DMS153 treated with DMSO at 0.1 percent for 48 hours (cell line): Measurements from ENCODE around the gene KCTD1.
"Not testable (repeated sequence)": the region's sequence is repeated elsewhere in the genome, so short reads cannot be mapped to it uniquely, and the experiment has no call there.

ENCODE experiments used
- DNase-seq: peaks from one replicate; lab custom pipeline; 2025; ENCODE audit not compliant: unreplicated experiment; lab: John Stamatoyannopoulos, UW

The KCTD1 gene

DNA sequence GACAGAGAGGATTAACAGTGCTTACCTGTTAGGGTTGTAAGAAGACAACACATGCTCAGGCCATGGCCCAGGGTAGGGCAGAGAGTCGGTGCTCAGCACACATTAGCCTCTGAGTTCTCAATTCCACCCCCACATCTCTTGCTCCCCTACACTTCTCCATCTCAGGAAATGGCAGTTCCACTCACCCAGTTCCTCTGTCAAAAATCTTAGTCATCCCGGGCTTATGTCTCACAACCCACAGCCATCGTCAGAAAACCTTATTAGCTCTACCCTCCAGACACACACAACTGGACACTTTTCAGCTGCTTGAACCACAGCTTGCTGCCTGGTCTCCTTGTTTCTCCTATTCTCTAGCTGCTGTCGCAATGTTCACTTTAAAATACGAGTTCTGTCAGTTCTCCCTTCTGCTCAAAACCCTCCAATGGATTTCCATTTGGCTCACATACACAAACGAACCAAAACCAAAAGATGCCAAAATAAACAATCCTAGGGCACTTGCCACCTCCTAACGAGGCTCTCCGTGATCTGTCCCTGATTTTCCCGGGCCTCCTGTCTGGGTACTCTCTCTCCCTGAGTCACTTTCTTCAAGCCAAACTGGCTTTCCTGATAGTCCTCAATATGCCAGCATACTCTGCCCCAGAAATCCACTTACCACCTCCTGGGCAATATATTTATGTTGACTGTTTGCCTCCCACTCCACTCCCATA lies 89.7 kb downstream of the KCTD1 start:
- no peak for DNase-seq

- DNase-seq, result no peak
These were observed 90.6 kb downstream of the KCTD1 start for GRCh38 chr18:26457611-26458353.

- no peak for DNase-seq
These were observed 91.2 kb downstream of the KCTD1 start for GRCh38 chr18:26457195-26457594.

- DNase-seq, result no peak
These were observed 92.3 kb downstream of the KCTD1 start for GRCh38 chr18:26456070-26456491.

- DNase-seq, result no peak
These were observed 92.7 kb downstream of the KCTD1 start for GRCh38 chr18:26455639-26456038.

DNA sequence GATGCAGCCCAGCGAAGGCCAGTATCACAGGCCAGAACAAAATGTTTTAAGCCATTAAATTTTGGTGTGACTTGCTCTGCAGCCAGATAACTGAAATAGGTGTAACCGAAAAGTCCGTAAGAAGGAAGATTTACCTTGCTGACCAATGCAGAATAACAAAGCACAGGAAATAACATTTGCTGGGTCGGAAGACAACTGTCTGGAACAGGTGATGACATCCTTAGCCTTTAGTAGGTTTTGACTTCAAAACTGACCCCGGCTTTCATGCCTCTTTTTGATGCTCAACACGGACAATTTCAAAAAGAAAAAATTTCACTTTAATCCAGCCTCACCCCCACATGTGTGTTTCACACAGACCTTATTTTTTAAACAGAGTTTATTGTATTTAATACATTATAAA lies 93.7 kb downstream of the KCTD1 start:
- DNase-seq, result no peak

- DNase-seq, result no peak
These were observed 94.2 kb downstream of the KCTD1 start for GRCh38 chr18:26454192-26454591.

DNA sequence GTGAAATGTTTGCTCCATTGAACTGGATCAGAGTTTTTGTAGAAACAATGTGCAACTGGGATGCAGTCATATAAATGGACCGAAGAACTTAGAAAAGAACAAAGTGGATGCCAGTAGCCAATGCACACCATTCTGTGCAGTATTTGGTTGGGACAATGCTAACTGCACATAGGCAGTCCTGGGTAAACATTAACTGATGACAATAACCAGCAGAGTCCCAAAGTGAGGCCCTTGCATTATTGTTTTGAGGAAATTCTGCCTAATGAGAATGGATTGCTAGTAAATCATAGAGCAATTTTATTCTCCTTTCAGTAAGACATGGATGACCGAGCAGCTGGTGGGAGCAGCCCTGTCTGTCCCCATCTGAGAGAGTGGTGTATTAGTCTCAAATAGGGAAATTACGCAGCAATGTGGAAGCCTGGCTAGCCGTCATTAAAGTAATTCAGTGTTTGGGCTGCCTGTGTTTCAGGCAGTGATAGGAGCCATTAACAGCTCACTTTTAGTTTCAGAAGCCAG lies 94.9 kb downstream of the KCTD1 start:
- DNase-seq, result no peak

DNA sequence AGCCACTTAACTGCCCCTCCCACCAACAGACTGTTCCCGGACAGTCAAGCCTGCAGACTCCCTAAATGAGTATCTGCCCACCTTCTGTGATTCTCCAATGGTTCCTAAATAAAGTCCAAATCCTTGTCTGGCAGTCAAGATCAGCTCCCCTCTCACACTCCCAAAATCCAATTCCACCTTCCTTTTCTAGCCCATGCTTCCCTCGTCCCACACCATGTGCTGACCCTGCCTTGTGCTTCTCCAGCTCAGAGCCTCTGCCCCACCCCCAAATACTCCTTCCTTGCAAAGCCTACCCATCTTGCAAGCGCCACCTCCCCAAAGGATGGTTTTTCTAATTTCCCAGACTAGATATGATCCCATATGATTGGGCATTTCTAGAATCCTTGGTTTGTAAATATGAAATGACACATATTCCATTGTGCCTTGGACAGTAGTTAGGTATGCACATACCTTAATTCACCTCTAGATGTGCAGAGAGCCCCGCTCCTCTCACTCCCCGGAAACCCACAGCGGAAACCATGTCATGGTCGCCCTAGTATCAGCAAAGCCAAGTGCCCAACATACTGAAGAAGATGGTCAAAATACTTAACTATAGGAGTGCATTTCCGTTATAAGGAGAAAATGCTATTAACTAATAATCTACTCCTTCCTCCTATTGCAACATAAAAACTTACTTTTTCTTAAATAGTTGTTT lies 97.2 kb downstream of the KCTD1 start:
- DNase-seq, result no peak

DNA sequence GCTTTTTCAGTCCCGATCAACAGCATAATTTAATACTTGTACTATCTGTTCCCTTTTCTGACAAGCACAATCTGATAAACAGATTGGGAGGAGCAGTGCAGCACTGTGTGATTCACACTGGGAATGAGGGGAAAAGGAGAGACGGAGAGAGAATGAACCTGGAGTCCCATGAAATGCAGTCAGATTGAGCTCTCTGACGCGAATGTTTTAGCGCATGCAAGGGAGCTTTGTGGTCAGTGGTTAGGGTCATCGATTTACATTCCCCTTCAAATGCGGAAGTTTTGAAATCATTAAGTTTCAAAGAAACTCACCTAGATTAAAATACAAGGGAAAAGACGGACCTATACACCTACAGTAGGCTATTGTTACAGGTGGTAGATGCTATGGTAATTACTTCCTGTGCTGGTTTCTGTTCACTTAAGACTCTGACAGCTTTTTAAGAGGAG lies 99.6 kb downstream of the KCTD1 start:
- no peak for DNase-seq

- DNase-seq, result no peak
These were observed 104.5 kb downstream of the KCTD1 start for GRCh38 chr18:26443853-26444252.

GRCh38 chr18:26442126-26442525 lies 106.2 kb downstream of the KCTD1 start:
- DNase-seq, result no peak

DNA sequence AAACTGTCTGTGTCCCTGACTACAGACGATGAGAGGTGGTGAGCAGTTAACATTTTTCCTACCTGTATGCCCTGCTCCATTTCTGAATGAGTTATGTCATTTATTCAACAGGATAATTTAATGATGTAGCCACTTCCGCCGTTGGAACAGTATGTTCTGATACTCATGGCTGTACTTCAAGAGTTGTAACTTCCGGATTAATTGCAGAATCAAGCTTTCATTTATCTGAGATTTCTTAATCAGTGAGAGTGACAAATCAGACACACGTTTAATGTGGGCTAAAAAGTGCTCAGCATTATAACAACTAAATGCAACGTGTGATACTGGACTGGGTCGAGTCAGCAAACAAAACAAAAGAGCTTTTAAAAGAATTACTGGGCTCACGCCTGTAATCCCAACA lies 107.7 kb downstream of the KCTD1 start:
- DNase-seq, result no peak

DNA sequence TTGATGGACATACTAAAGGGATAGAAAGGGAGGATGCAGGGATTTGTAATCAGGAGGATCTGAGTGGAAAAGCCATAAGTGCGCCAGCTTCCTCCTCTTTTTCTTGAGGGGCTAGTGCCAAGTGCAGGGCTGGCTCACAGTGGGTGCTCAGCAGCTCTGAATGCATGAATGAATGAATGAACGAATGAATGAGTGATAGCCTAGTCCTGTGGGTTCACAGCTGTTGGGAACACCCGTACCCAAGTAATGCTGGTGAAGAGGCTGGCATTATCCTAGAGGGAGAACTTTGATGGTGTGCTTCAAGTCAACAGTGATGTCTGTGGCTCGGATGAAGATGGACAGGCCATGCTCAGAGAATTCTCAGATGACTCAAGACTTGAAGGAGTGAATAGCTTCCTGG lies 108.8 kb downstream of the KCTD1 start:
- DNase-seq, result no peak

DNA sequence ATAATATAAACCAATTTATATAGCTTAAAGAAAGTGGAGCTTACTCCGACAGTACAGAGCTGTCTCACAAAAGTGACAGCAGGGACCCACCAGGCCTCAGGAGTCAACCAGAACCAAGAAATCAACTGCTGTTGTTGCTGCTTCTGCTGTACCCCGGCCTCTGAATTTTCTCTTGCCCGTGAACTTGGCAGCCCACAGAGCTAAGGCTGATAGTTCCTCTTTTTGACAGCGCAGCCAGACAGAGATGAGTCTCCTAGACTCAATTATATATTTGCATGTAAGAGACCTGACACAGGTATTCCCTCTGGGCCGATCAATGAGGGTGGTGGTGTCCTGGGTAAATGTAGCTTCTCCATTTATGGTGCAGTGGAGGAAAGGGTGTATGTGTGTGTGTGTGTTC lies 109.4 kb downstream of the KCTD1 start:
- no peak for DNase-seq

DNA sequence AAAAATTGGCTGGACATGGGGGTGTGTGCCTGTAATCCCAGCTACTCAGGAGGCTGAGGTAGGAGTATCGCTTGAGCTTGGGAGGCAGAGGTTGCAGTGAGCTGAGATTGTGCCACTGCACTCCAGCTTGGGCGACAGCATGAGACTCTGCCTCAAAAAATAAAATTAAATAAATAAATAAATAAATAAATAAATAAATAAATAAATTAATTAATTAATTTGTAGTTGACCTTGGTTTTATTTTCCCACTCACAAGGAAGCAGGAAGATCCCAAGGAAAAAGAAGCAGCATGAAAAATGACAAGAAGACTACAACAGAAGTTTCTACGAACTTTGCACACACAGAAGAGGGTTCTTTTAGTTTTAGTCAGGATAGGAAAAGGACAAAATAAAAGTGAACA lies 110.7 kb downstream of the KCTD1 start:
- DNase-seq, result not testable (repeated sequence)

DNA sequence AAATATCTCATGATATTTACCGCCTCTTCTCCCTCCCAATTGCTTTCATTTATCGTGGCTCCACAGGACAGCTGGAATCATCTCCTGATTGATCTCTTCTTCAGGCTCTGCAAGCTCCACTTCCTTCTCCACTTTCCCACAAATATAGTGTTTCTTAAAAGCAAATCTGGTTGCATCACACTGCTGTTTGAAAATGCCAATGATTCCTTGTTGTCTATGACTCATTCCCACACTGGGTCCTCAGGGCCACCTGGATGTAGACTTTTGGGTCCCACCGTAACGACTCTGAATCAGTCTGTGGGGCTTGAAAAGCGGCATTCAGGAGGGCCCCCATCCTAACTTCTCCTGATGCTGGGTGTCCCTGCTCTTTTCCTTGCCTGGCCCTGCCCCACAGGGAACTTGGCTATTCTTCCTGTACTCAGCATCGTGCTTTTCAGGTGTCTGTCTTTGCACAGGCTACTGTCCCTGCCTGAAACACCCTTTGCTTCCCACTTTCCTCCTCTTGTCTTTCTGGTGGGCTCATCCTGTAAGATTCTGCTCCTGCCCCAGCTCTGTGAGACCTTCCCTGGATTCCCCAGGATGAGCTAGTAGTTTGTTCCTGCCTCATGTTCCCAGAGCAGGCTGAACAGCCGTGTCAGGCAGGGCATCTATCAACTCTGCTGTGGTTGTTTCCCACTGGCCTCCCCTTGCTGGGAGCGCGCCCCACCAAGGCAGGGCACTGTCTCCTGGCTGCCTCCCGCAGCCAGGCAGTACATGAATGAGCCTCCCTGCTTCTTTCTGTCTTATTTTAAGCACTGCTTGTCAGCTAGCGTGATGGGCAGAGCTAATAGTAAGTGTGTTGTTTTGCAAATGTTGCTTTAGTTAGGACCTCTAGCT lies 111.9 kb downstream of the KCTD1 start:
- no peak for DNase-seq

GRCh38 chr18:26435415-26436095 lies 112.8 kb downstream of the KCTD1 start:
- no peak for DNase-seq

- no peak for DNase-seq
These were observed 113.5 kb downstream of the KCTD1 start for GRCh38 chr18:26434887-26435286.
